Mucosa of stomach (tissue), 1 donor: ENCODE results near the gene PDCL3.

Source experiments
- H3K27me3 ChIP-seq: one replicate; pipeline ENCODE4 v1.7.0; 2013; ENCODE audit warnings: mild to moderate bottlenecking, low read length; ENCODE audit not compliant: control insufficient read depth, insufficient read depth
- H3K36me3 ChIP-seq: one replicate; pipeline ENCODE4 v1.7.0; 2013; ENCODE audit warnings: low read length; ENCODE audit not compliant: control insufficient read depth, insufficient read depth
- H3K4me1 ChIP-seq: one replicate; pipeline ENCODE4 v1.7.0; 2013; ENCODE audit warnings: mild to moderate bottlenecking, low read length; ENCODE audit not compliant: control insufficient read depth, insufficient read depth
- H3K4me3 ChIP-seq: one replicate; pipeline ENCODE4 v1.7.0; 2013; ENCODE audit warnings: low read length
- H3K9ac ChIP-seq: one replicate; pipeline ENCODE4 v1.7.0; 2013; ENCODE audit warnings: mild to moderate bottlenecking, low read length, moderate library complexity
- H3K9me3 ChIP-seq: one replicate; pipeline ENCODE4 v1.7.0; 2013; ENCODE audit warnings: mild to moderate bottlenecking, low read length, moderate library complexity; ENCODE audit not compliant: control insufficient read depth
- donor health status: Pancreatic carcinoma.

Gene PDCL3

GRCh38 chr2:100563407-100564247, 834 bp downstream of the PDCL3 start:
- H3K4me1 ChIP-seq: peaks cover 8% of the 10 kb centered on the region
- no peaks in the 10 kb centered on the region for H3K36me3 ChIP-seq
- H3K4me3 ChIP-seq: peak overlapping the region; percentile 92
- H3K9me3 ChIP-seq: no peaks in the 10 kb centered on the region
- no peaks in the 10 kb centered on the region for H3K27me3 ChIP-seq
- peak overlapping the region; percentile 95 for H3K9ac ChIP-seq

- H3K4me3 ChIP-seq: no peak overlapping the region
- no peaks in the 10 kb centered on the region for H3K9me3 ChIP-seq
- no peaks in the 10 kb centered on the region for H3K36me3 ChIP-seq
- no peaks in the 10 kb centered on the region for H3K4me1 ChIP-seq
- no peaks in the 10 kb centered on the region for H3K27me3 ChIP-seq
- H3K9ac ChIP-seq: no peak overlapping the region
Observed at GRCh38 chr2:100568989-100569388, 6.2 kb downstream of the PDCL3 start.

- no peaks in the 10 kb centered on the region for H3K36me3 ChIP-seq
- no peaks in the 10 kb centered on the region for H3K9me3 ChIP-seq
- H3K27me3 ChIP-seq: no peaks in the 10 kb centered on the region
- H3K9ac ChIP-seq: no peak overlapping the region
- no peaks in the 10 kb centered on the region for H3K4me1 ChIP-seq
- H3K4me3 ChIP-seq: no peak overlapping the region
Observed at GRCh38 chr2:100571668-100572067, 8.9 kb downstream of the PDCL3 start.

GRCh38 chr2:100577777-100578176, 15.0 kb downstream of the PDCL3 start:
- Histone ChIP-seq H3K4me1 (no peaks in the 10 kb centered on the region), H3K4me3 (no peak overlapping the region), H3K9ac (no peak overlapping the region), H3K27me3 (no peaks in the 10 kb centered on the region), H3K9me3 (no peaks in the 10 kb centered on the region), H3K36me3 (no peaks in the 10 kb centered on the region)

- Histone ChIP-seq H3K4me1 (no peaks in the 10 kb centered on the region), H3K36me3 (no peaks in the 10 kb centered on the region), H3K9me3 (no peaks in the 10 kb centered on the region), H3K27me3 (no peaks in the 10 kb centered on the region), H3K9ac (no peak overlapping the region), H3K4me3 (no peak overlapping the region)
Observed at GRCh38 chr2:100580367-100581276, 17.8 kb downstream of the PDCL3 start.

GRCh38 chr2:100581277-100581612, 18.5 kb downstream of the PDCL3 start:
- no peaks in the 10 kb centered on the region for H3K36me3 ChIP-seq
- no peak overlapping the region for H3K4me3 ChIP-seq
- no peaks in the 10 kb centered on the region for H3K9me3 ChIP-seq
- H3K9ac ChIP-seq: no peak overlapping the region
- H3K4me1 ChIP-seq: no peaks in the 10 kb centered on the region
- no peaks in the 10 kb centered on the region for H3K27me3 ChIP-seq

- Histone ChIP-seq H3K9me3 (no peaks in the 10 kb centered on the region), H3K4me1 (no peaks in the 10 kb centered on the region), H3K27me3 (no peaks in the 10 kb centered on the region), H3K4me3 (no peak overlapping the region), H3K36me3 (no peaks in the 10 kb centered on the region), H3K9ac (no peak overlapping the region)
Observed at GRCh38 chr2:100584816-100585215, 22.0 kb downstream of the PDCL3 start.

- H3K36me3 ChIP-seq: no peaks in the 10 kb centered on the region
- no peaks in the 10 kb centered on the region for H3K4me1 ChIP-seq
- no peaks in the 10 kb centered on the region for H3K9me3 ChIP-seq
- H3K27me3 ChIP-seq: no peaks in the 10 kb centered on the region
- no peak overlapping the region for H3K9ac ChIP-seq
- H3K4me3 ChIP-seq: no peak overlapping the region
Observed at GRCh38 chr2:100588071-100588786, 25.4 kb downstream of the PDCL3 start.

- H3K9me3 ChIP-seq: no peaks in the 10 kb centered on the region
- H3K4me3 ChIP-seq: no peak overlapping the region
- H3K4me1 ChIP-seq: no peaks in the 10 kb centered on the region
- H3K36me3 ChIP-seq: no peaks in the 10 kb centered on the region
- no peaks in the 10 kb centered on the region for H3K27me3 ChIP-seq
- no peak overlapping the region for H3K9ac ChIP-seq
Observed at GRCh38 chr2:100589527-100589926, 26.7 kb downstream of the PDCL3 start.

GRCh38 chr2:100592226-100592625, 29.4 kb downstream of the PDCL3 start:
- Histone ChIP-seq H3K36me3 (no peaks in the 10 kb centered on the region), H3K27me3 (no peaks in the 10 kb centered on the region), H3K4me1 (no peaks in the 10 kb centered on the region), H3K9ac (no peak overlapping the region), H3K4me3 (no peak overlapping the region), H3K9me3 (no peaks in the 10 kb centered on the region)

GRCh38 chr2:100596465-100596864, 33.7 kb downstream of the PDCL3 start:
- Histone ChIP-seq H3K9ac (no peak overlapping the region), H3K4me3 (no peak overlapping the region), H3K27me3 (no peaks in the 10 kb centered on the region), H3K9me3 (no peaks in the 10 kb centered on the region), H3K4me1 (no peaks in the 10 kb centered on the region), H3K36me3 (no peaks in the 10 kb centered on the region)

GRCh38 chr2:100599566-100599965, 36.8 kb downstream of the PDCL3 start:
- Histone ChIP-seq H3K36me3 (no peaks in the 10 kb centered on the region), H3K4me3 (no peak overlapping the region), H3K4me1 (no peaks in the 10 kb centered on the region), H3K27me3 (no peaks in the 10 kb centered on the region), H3K9me3 (no peaks in the 10 kb centered on the region), H3K9ac (no peak overlapping the region)
